Measurements from ENCODE around the gene EMC1.
A peak's percentile ranks its signal among the peaks of the same experiment; 100 is the strongest.
"Not testable (repeated sequence)": the region's sequence is repeated elsewhere in the genome, so short reads cannot be mapped to it uniquely, and the experiment has no call there.

Gene EMC1

DNA sequence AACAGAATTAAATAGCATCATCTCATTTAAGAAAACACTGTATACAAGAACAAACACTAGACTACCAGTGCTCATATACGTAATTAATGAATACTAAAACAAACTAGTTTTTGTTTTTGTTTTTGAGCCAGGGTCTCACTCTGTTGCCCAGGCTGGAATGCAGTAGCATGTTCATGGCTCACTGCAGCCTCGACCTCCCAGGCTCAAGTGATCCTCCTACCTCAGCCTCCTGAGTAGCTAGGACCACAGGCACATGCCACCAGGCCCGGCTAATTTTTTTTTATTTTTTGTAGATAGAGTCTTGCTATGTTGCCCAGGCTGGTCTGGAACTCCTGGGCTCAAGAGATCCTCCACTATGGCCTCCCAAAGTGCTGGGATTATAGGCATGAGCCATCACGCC is 34.7 kb downstream of the EMC1 start:
- not testable (repeated sequence) for H3K27me3 ChIP-seq (ENCODE audit: control insufficient read depth, insufficient read depth, low read length, poor library complexity, severe bottlenecking); H3K4me1 ChIP-seq (ENCODE audit: control insufficient read depth, insufficient read depth, low read length); H3K4me3 ChIP-seq (ENCODE audit: insufficient read depth, low read depth, low read length); H3K9me3 ChIP-seq (ENCODE audit: control insufficient read depth, low read length); H3K27ac ChIP-seq (ENCODE audit: insufficient read depth, low read depth, low read length, poor library complexity, severe bottlenecking)
- H3K36me3 ChIP-seq (ENCODE audit: control insufficient read depth, insufficient read depth, low read length), result peaks cover 14% of the 10 kb centered on the region
- 89 to 91% methylated on average over 4 of the region's 4 CpGs for WGBS, 2 experiments

DNA sequence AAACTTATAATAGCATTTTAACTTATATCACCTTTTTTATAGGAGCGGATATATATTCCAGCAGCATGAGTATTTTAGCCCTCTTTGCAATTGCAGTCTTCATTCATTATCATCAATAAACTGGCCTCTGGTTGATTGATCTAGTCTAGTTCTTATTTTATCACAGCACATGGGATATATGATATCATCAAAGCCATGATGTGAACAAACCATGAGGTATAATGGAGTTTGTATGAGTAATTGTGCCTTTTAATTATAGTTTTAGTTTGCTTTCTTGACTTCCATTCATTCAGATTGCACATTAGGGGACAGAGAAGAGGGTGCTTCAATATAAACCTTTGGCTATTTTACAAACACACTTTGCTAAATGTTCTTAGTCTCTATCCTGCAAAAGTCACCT is 37.7 kb downstream of the EMC1 start:
- WGBS, 2 experiments, result 94 to 100% methylated on average over 1 of the region's 1 CpG
- H3K4me1 ChIP-seq (ENCODE audit: control insufficient read depth, insufficient read depth, low read length), result peaks cover 8% of the 10 kb centered on the region
- no peaks in the 10 kb centered on the region for H3K9me3 ChIP-seq (ENCODE audit: control insufficient read depth, low read length)
- no peaks in the 10 kb centered on the region for H3K27me3 ChIP-seq (ENCODE audit: control insufficient read depth, insufficient read depth, low read length, poor library complexity, severe bottlenecking)
- H3K4me3 ChIP-seq (ENCODE audit: insufficient read depth, low read depth, low read length), result no peak overlapping the region
- no peaks in the 10 kb centered on the region for H3K36me3 ChIP-seq (ENCODE audit: control insufficient read depth, insufficient read depth, low read length)
- H3K27ac ChIP-seq (ENCODE audit: insufficient read depth, low read depth, low read length, poor library complexity, severe bottlenecking), result no peak overlapping the region

DNA sequence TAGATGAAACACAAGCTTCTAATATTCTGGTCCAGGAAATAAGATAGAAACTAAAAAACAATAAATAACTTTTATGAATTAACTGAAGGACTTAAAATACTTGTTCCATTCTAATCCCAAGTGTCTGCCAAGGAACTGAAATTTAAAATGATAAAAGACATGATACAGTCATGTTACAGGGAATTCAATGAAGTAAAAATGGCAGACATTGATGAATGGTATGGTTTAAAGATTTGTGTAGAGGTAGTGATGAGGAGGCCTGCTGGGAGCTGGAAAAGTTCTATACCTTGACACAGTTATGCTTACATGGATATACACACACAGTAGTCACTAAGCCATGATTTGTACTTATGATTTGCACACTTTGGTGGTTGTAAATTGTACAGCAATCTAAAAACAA is 39.2 kb downstream of the EMC1 start:
- no peak overlapping the region for H3K27ac ChIP-seq (ENCODE audit: insufficient read depth, low read depth, low read length, poor library complexity, severe bottlenecking)
- H3K27me3 ChIP-seq (ENCODE audit: control insufficient read depth, insufficient read depth, low read length, poor library complexity, severe bottlenecking), result no peaks in the 10 kb centered on the region
- no peaks in the 10 kb centered on the region for H3K36me3 ChIP-seq (ENCODE audit: control insufficient read depth, insufficient read depth, low read length)
- peaks cover 8% of the 10 kb centered on the region for H3K4me1 ChIP-seq (ENCODE audit: control insufficient read depth, insufficient read depth, low read length)
- no peaks in the 10 kb centered on the region for H3K9me3 ChIP-seq (ENCODE audit: control insufficient read depth, low read length)
- no peak overlapping the region for H3K4me3 ChIP-seq (ENCODE audit: insufficient read depth, low read depth, low read length)

DNA sequence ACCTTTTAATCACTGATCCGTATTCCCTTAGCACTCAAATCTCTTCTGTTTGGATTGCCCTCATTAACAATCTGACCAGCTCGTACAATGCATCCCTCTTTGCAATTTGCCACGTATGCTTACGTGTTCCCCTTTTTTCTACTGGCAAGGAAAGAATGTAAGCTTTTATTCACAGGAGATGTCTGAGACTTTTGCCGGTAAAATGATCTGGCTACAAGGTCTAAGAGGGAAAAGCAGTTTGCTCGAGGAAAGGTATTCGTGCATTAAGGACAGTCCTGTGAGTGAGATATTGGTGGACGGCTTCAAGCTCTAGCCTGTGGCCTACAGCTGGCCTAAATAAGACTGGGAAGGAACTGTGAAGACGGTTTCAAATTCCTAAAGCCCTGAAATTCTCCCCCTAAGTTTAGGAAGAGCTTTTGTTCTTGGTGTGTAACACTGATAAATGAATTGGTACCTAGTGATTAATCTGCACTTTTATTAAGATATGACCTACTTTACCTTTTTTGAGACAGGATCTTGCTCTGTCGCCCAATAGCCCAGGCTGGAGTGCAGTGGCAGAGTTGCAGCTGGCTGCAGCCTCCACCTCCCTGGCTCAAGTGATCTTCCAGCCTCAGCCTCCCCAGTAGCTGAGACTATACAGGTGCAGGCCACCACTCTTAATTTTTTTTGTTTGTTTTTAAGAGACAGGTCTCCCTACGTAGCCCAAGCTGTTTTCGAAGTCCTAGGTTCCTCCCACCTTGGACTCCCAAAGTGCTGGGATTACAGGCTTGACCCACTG is 40.4 kb downstream of the EMC1 start:
- Histone ChIP-seq H3K36me3 (ENCODE audit: control insufficient read depth, insufficient read depth, low read length) (no peaks in the 10 kb centered on the region), H3K27ac (ENCODE audit: insufficient read depth, low read depth, low read length, poor library complexity, severe bottlenecking) (peak overlapping the region; percentile 83), H3K4me1 (ENCODE audit: control insufficient read depth, insufficient read depth, low read length) (peaks cover 8% of the 10 kb centered on the region), H3K27me3 (ENCODE audit: control insufficient read depth, insufficient read depth, low read length, poor library complexity, severe bottlenecking) (no peaks in the 10 kb centered on the region), H3K4me3 (ENCODE audit: insufficient read depth, low read depth, low read length) (peak overlapping the region; percentile 69), H3K9me3 (ENCODE audit: control insufficient read depth, low read length) (no peaks in the 10 kb centered on the region)
- 25 to 26% methylated on average over 12 of the region's 12 CpGs for WGBS, 2 experiments

- Histone ChIP-seq H3K4me3 (ENCODE audit: insufficient read depth, low read depth, low read length) (peak within 1 kb of the TSS; percentile 69), H3K9me3 (ENCODE audit: control insufficient read depth, low read length) (no peaks in the 10 kb centered on the region), H3K4me1 (ENCODE audit: control insufficient read depth, insufficient read depth, low read length) (peaks cover 8% of the 10 kb centered on the region), H3K36me3 (ENCODE audit: control insufficient read depth, insufficient read depth, low read length) (no peaks in the 10 kb centered on the region), H3K27ac (ENCODE audit: insufficient read depth, low read depth, low read length, poor library complexity, severe bottlenecking) (peak within 1 kb of the TSS; percentile 83), H3K27me3 (ENCODE audit: control insufficient read depth, insufficient read depth, low read length, poor library complexity, severe bottlenecking) (no peaks in the 10 kb centered on the region)
- 0% methylated on average over 80 of the region's 80 CpGs for WGBS, 2 experiments
Measured at GRCh38 chr1:19209990-19210771, 41.1 kb downstream of the EMC1 start, which contains the start of gene UBR4. UBR4 (minus strand) TSS chr1:19210266; CDS start chr1:19210248, 18 bp downstream.

DNA sequence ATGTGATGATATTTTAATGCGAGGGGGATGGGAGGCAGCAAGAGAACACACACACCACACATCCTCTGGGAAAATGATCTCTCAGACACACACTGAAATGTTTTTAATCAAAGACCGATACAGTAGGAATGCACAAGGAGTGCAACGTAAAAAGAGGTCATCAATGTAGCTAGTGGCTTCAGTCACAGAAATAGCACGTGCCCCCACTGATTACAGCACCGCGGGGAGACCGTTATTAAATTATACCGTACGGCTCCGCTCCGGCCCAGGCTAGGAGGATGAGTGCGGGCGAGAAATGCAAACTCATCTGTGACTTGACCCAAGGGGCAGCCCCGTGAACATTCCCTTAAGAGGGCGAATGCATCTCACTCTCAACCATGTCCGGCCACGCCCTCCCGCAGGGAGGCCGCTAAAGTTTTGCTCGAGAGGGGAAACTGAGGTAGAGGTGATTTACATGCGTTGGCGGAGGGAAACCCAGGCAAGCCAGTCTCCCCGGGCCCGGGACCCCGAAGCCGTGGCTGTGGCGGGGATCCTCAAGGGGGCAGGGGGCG is 41.8 kb downstream of the EMC1 start:
- Histone ChIP-seq H3K4me3 (ENCODE audit: insufficient read depth, low read depth, low read length) (peak overlapping the region; percentile 69), H3K36me3 (ENCODE audit: control insufficient read depth, insufficient read depth, low read length) (no peaks in the 10 kb centered on the region), H3K27ac (ENCODE audit: insufficient read depth, low read depth, low read length, poor library complexity, severe bottlenecking) (peak overlapping the region; percentile 83), H3K9me3 (ENCODE audit: control insufficient read depth, low read length) (no peaks in the 10 kb centered on the region), H3K27me3 (ENCODE audit: control insufficient read depth, insufficient read depth, low read length, poor library complexity, severe bottlenecking) (no peaks in the 10 kb centered on the region), H3K4me1 (ENCODE audit: control insufficient read depth, insufficient read depth, low read length) (peaks cover 8% of the 10 kb centered on the region)
- WGBS, 2 experiments, result 0 to 1% methylated on average over 27 to 28 of the region's 28 CpGs

- Histone ChIP-seq H3K27ac (ENCODE audit: insufficient read depth, low read depth, low read length, poor library complexity, severe bottlenecking) (no peak overlapping the region), H3K9me3 (ENCODE audit: control insufficient read depth, low read length) (no peaks in the 10 kb centered on the region), H3K27me3 (ENCODE audit: control insufficient read depth, insufficient read depth, low read length, poor library complexity, severe bottlenecking) (no peaks in the 10 kb centered on the region), H3K4me1 (ENCODE audit: control insufficient read depth, insufficient read depth, low read length) (peaks cover 8% of the 10 kb centered on the region), H3K36me3 (ENCODE audit: control insufficient read depth, insufficient read depth, low read length) (no peaks in the 10 kb centered on the region), H3K4me3 (ENCODE audit: insufficient read depth, low read depth, low read length) (peak overlapping the region; percentile 69)
- 58 to 60% methylated on average over 6 to 7 of the region's 8 CpGs for WGBS, 2 experiments
Measured at GRCh38 chr1:19208710-19209438, 42.5 kb downstream of the EMC1 start.

DNA sequence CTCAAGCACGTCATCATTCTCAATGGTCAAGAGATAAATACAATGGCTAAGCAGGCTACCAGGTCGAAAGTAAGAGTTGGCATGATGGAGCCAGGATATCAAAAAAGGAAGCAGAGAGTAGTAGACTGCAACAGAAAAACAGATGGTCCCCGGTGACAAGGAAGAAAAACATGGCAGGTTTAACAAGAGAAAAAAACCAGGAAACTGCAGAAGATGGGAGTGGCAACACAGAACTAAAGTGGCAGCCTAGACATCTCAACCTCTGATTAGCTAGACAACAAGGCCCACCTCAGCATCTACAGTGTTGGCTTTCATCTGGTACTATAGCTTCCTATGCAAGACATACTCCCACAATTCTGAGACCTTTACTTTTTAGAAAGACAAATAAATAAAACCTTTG is 44.4 kb downstream of the EMC1 start:
- Histone ChIP-seq H3K4me1 (ENCODE audit: control insufficient read depth, insufficient read depth, low read length) (peaks cover 8% of the 10 kb centered on the region), H3K27me3 (ENCODE audit: control insufficient read depth, insufficient read depth, low read length, poor library complexity, severe bottlenecking) (no peaks in the 10 kb centered on the region), H3K4me3 (ENCODE audit: insufficient read depth, low read depth, low read length) (no peak overlapping the region), H3K36me3 (ENCODE audit: control insufficient read depth, insufficient read depth, low read length) (no peaks in the 10 kb centered on the region), H3K9me3 (ENCODE audit: control insufficient read depth, low read length) (no peaks in the 10 kb centered on the region), H3K27ac (ENCODE audit: insufficient read depth, low read depth, low read length, poor library complexity, severe bottlenecking) (no peak overlapping the region)
- WGBS, 2 experiments, result 94 to 97% methylated on average over 3 of the region's 3 CpGs

GRCh38 chr1:19205845-19206244 is 45.5 kb downstream of the EMC1 start:
- Histone ChIP-seq H3K9me3 (ENCODE audit: control insufficient read depth, low read length) (no peaks in the 10 kb centered on the region), H3K27ac (ENCODE audit: insufficient read depth, low read depth, low read length, poor library complexity, severe bottlenecking) (no peak overlapping the region)
- 93 to 95% methylated on average over 5 of the region's 5 CpGs for WGBS, 2 experiments

DNA sequence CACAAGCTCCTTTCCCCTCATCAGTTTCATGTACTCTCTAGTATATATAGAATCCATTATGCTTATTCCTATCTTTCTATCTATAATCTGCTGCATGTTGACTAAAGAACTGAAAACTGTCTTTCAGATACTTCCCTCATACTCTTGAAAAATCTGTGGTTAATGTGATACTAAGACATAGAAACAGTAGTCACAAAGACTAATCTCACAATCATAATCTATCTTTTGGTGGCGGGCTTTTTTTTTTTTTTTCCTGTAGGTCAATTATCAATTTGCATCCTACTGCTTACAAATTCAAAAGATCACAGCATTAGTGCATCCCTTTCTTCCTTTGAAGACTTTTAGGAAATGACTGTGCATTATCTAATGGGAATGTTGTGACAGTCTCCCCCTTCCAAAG is 45.9 kb downstream of the EMC1 start:
- Histone ChIP-seq H3K4me1 (ENCODE audit: control insufficient read depth, insufficient read depth, low read length) (no peaks in the 10 kb centered on the region), H3K27ac (ENCODE audit: insufficient read depth, low read depth, low read length, poor library complexity, severe bottlenecking) (no peak overlapping the region), H3K4me3 (ENCODE audit: insufficient read depth, low read depth, low read length) (no peak overlapping the region), H3K36me3 (ENCODE audit: control insufficient read depth, insufficient read depth, low read length) (no peaks in the 10 kb centered on the region), H3K27me3 (ENCODE audit: control insufficient read depth, insufficient read depth, low read length, poor library complexity, severe bottlenecking) (no peaks in the 10 kb centered on the region), H3K9me3 (ENCODE audit: control insufficient read depth, low read length) (no peaks in the 10 kb centered on the region)
- 85 to 100% methylated on average over 1 of the region's 1 CpG for WGBS, 2 experiments

More at GRCh38 chr1:19205845-19206244, 45.5 kb downstream of the EMC1 start:
- Histone ChIP-seq H3K27me3 (ENCODE audit: control insufficient read depth, insufficient read depth, low read length, poor library complexity, severe bottlenecking) (no peaks in the 10 kb centered on the region), H3K4me3 (ENCODE audit: insufficient read depth, low read depth, low read length) (no peak overlapping the region), H3K4me1 (ENCODE audit: control insufficient read depth, insufficient read depth, low read length) (no peaks in the 10 kb centered on the region), H3K36me3 (ENCODE audit: control insufficient read depth, insufficient read depth, low read length) (no peaks in the 10 kb centered on the region)
